Lower lobe of right lung (tissue), 2 donors: ENCODE data around the gene HIPK2. TPM values are rescaled to one million over a fixed set of nuclear protein-coding genes. Genes with fewer than 3 reads are reported as not detected.
A peak's percentile ranks its signal among the peaks of the same experiment; 100 is the strongest.

Source experiments
- ATAC-seq, 2 donors: fragments of 200-7000 bp; cut with Tn5 transposase; one replicate each; pipeline ENCODE4 v1.9.1; 2020 to 2022; ENCODE audit warnings: mild to moderate bottlenecking in 2 of 2, moderate library complexity in 2 of 2
- DNase-seq: peaks from one replicate; pipeline ENCODE4 v3.0.0-alpha.2; 2020
- H3K27ac ChIP-seq: fragments of 200-600 bp; one replicate; pipeline ENCODE4 v1.8.0; 2022
- H3K27me3 ChIP-seq: fragments of 200-600 bp; one replicate; pipeline ENCODE4 v1.8.0; 2022; ENCODE audit warnings: low read depth
- H3K36me3 ChIP-seq: fragments of 200-600 bp; one replicate; pipeline ENCODE4 v1.8.0; 2022; ENCODE audit warnings: mild to moderate bottlenecking
- H3K4me1 ChIP-seq: fragments of 200-600 bp; one replicate; pipeline ENCODE4 v1.8.0; 2022
- H3K4me3 ChIP-seq: fragments of 200-600 bp; one replicate; pipeline ENCODE4 v1.8.0; 2022; ENCODE audit warnings: mild to moderate bottlenecking
- H3K9me3 ChIP-seq: fragments of 200-600 bp; one replicate; pipeline ENCODE4 v1.8.0; 2022
- intact Hi-C: fragments of 100-400 bp; cut with DNase I; formaldehyde crosslinking; loops from one replicate; pipeline ENCODE4 v1.11.0; 2022
- total RNA-seq: library from RNA; stranded (reverse); fragmentation: NEBNext Ultra II Directional; extraction: Animal tissue kit (Norgen Biotek cat#: 25700); gene quantifications from one replicate; pipeline ENCODE4 v1.2.1, GENCODE V29; 2021
- TF ChIP-seq, protein P1 (sequence below): fragments of 200-600 bp; IDR thresholded peaks from one replicate; pipeline ENCODE4 v1.8.0; 2022; ENCODE audit warnings: antibody characterized with exemption, mild to moderate bottlenecking
- donor health status: DM: no; HTN: yes; CAD: no; lungs with severe emphysema.

Gene HIPK2
- total RNA-seq, 1 donor from 2014 or later: 81.0 TPM

- ATAC-seq: peak; percentile 61 to 64
- Histone ChIP-seq H3K27ac (peak overlapping the region; percentile 75), H3K27me3 (no peaks in the 10 kb centered on the region), H3K9me3 (no peaks in the 10 kb centered on the region), H3K4me1 (peaks cover 33% of the 10 kb centered on the region), H3K36me3 (peaks cover 47% of the 10 kb centered on the region), H3K4me3 (peak overlapping the region; percentile 2)
- intact Hi-C loops: no loop called here
- TF ChIP-seq, protein P1, sequence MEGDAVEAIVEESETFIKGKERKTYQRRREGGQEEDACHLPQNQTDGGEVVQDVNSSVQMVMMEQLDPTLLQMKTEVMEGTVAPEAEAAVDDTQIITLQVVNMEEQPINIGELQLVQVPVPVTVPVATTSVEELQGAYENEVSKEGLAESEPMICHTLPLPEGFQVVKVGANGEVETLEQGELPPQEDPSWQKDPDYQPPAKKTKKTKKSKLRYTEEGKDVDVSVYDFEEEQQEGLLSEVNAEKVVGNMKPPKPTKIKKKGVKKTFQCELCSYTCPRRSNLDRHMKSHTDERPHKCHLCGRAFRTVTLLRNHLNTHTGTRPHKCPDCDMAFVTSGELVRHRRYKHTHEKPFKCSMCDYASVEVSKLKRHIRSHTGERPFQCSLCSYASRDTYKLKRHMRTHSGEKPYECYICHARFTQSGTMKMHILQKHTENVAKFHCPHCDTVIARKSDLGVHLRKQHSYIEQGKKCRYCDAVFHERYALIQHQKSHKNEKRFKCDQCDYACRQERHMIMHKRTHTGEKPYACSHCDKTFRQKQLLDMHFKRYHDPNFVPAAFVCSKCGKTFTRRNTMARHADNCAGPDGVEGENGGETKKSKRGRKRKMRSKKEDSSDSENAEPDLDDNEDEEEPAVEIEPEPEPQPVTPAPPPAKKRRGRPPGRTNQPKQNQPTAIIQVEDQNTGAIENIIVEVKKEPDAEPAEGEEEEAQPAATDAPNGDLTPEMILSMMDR: no peak
- DNase-seq: peak; percentile 81
These were observed 63.5 kb downstream of the HIPK2 start for GRCh38 chr7:139714163-139714901.

GRCh38 chr7:139713526-139714162 lies 64.2 kb downstream of the HIPK2 start:
- no peak for DNase-seq
- ATAC-seq: peak in 1 of 2 donors; percentile 10
- no peaks in the 10 kb centered on the region for H3K27me3 ChIP-seq
- peak overlapping the region; percentile 75 for H3K27ac ChIP-seq
- H3K4me1 ChIP-seq: peaks cover 26% of the 10 kb centered on the region
- H3K4me3 ChIP-seq: no peak overlapping the region
- no peaks in the 10 kb centered on the region for H3K9me3 ChIP-seq
- peaks cover 52% of the 10 kb centered on the region for H3K36me3 ChIP-seq
- TF ChIP-seq, protein P1: no peak
- intact Hi-C loops: no loop called here

GRCh38 chr7:139713061-139713460 lies 64.7 kb downstream of the HIPK2 start:
- H3K4me3 ChIP-seq: no peak overlapping the region
- TF ChIP-seq, protein P1: no peak
- DNase-seq: no peak
- no peaks in the 10 kb centered on the region for H3K27me3 ChIP-seq
- H3K36me3 ChIP-seq: peaks cover 58% of the 10 kb centered on the region
- no peak for ATAC-seq
- intact Hi-C loops: no loop called here
- peaks cover 21% of the 10 kb centered on the region for H3K4me1 ChIP-seq
- H3K9me3 ChIP-seq: no peaks in the 10 kb centered on the region
- H3K27ac ChIP-seq: peak overlapping the region; percentile 75

- Histone ChIP-seq H3K36me3 (peaks cover 63% of the 10 kb centered on the region), H3K4me3 (no peak overlapping the region), H3K4me1 (peaks cover 20% of the 10 kb centered on the region), H3K9me3 (no peaks in the 10 kb centered on the region), H3K27ac (no peak overlapping the region), H3K27me3 (no peaks in the 10 kb centered on the region)
- no peak for ATAC-seq
- no peak for DNase-seq
- TF ChIP-seq, protein P1: no peak
- intact Hi-C loops: no loop called here
These were observed 65.6 kb downstream of the HIPK2 start for GRCh38 chr7:139711991-139712743.

DNA sequence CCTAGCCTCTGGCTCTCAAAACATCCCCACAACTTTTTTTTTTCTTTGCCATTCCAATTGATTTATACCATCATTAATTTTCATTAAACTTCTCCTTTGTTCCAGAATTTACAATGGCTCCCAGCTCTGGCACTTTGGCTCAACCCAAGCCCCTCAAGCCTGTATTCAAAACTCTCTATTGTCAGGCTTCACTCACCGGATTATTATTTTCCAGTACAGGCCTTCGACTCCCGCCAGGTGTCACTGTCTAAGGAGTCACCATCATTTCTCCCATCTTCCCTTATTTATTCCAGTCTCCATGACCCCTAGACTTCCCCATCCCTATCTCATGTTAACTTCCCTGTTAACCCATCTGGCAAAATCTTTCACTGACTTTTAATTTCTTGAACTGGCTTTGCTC lies 67.8 kb downstream of the HIPK2 start:
- peaks cover 20% of the 10 kb centered on the region for H3K4me1 ChIP-seq
- H3K27me3 ChIP-seq: no peaks in the 10 kb centered on the region
- intact Hi-C loops: no loop called here
- H3K36me3 ChIP-seq: peaks cover 55% of the 10 kb centered on the region
- no peak overlapping the region for H3K27ac ChIP-seq
- H3K4me3 ChIP-seq: no peak overlapping the region
- TF ChIP-seq, protein P1: no peak
- ATAC-seq (no peak), DNase-seq (no peak)
- H3K9me3 ChIP-seq: no peaks in the 10 kb centered on the region
